ENCODE data around the gene CSF1. TPM values are rescaled to one million over a fixed set of nuclear protein-coding genes. Genes with fewer than 3 reads are reported as not detected.

CSF1 gene
- total and polyA plus RNA-seq, 2 of the 13 experiments (the other 11 are each of a cell fraction or from before 2014, with no cell fraction given) = 4.6 to 13.3 TPM

DNA sequence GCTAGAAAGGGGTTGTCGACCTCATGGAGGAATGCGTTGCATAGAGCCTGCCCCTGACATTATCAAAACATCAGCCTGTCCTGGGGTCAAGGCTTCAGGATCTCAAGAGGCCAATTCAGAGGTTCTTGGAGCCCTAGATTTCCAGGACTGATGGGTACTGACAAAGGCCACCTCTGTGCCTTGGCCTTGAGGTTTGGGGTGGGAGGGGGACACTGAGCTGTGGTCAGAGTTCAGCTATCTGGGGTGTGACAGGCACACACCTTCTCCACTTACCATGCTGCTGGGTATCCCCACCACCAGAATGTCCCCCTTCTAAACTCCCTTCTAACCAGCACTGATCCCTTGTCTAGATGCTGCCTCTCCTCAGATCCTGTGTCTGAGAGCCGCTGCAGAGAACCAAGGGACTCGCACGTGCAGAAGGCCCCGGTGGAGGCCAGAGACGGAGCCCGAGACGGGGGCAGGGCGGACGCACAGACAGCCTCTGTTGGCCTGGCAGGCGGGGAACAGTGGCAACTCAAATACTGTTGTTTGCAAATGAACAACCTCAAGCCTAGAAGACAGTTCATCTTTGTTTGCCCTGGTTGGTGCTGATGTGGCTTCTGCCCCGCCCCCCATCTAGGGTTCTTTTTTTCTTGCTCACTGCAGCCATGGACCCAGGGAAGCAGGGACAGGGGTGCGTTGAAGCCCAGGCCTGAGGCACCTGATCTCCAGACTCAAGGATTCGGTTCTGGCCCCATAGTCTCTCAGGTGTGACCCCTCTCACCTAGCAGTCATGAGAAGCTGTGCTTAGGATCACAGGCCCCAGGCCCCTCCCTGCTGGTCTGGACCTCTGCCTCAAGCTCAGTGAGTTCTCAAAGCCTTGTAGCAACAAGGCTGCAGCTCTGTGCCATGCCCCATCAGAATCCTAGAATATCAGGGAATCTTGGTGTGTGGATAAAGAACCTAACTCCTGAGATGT lies 28.1 kb upstream of the CSF1 start (continued):
- TF ChIP-seq ZNF839 (CRISPR knock-in tag; IDR thresholded peaks at IDR 0.05; ENCODE audit: borderline replicate concordance) = no peak
- TF ChIP-seq ZNF792 (CRISPR knock-in tag; IDR thresholded peaks at IDR 0.05) = peak; percentile 82
- TF ChIP-seq, protein P1, sequence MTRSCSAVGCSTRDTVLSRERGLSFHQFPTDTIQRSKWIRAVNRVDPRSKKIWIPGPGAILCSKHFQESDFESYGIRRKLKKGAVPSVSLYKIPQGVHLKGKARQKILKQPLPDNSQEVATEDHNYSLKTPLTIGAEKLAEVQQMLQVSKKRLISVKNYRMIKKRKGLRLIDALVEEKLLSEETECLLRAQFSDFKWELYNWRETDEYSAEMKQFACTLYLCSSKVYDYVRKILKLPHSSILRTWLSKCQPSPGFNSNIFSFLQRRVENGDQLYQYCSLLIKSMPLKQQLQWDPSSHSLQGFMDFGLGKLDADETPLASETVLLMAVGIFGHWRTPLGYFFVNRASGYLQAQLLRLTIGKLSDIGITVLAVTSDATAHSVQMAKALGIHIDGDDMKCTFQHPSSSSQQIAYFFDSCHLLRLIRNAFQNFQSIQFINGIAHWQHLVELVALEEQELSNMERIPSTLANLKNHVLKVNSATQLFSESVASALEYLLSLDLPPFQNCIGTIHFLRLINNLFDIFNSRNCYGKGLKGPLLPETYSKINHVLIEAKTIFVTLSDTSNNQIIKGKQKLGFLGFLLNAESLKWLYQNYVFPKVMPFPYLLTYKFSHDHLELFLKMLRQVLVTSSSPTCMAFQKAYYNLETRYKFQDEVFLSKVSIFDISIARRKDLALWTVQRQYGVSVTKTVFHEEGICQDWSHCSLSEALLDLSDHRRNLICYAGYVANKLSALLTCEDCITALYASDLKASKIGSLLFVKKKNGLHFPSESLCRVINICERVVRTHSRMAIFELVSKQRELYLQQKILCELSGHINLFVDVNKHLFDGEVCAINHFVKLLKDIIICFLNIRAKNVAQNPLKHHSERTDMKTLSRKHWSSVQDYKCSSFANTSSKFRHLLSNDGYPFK (CRISPR knock-in tag; IDR thresholded peaks at IDR 0.05; ENCODE audit: borderline replicate concordance) = no peak; the same call in 1 of the 2 replicates
- TF ChIP-seq FOXC1 (CRISPR knock-in tag; IDR thresholded peaks at IDR 0.05; ENCODE audit: borderline replicate concordance) = no peak
- no peak for TF ChIP-seq NFIC (IDR thresholded peaks at IDR 0.05; ENCODE audit: low read length)
- TF ChIP-seq, protein P2, sequence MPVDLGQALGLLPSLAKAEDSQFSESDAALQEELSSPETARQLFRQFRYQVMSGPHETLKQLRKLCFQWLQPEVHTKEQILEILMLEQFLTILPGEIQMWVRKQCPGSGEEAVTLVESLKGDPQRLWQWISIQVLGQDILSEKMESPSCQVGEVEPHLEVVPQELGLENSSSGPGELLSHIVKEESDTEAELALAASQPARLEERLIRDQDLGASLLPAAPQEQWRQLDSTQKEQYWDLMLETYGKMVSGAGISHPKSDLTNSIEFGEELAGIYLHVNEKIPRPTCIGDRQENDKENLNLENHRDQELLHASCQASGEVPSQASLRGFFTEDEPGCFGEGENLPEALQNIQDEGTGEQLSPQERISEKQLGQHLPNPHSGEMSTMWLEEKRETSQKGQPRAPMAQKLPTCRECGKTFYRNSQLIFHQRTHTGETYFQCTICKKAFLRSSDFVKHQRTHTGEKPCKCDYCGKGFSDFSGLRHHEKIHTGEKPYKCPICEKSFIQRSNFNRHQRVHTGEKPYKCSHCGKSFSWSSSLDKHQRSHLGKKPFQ (CRISPR knock-in tag; IDR thresholded peaks at IDR 0.05; ENCODE audit: insufficient replicate concordance) = no peak
- TF ChIP-seq, protein P3, sequence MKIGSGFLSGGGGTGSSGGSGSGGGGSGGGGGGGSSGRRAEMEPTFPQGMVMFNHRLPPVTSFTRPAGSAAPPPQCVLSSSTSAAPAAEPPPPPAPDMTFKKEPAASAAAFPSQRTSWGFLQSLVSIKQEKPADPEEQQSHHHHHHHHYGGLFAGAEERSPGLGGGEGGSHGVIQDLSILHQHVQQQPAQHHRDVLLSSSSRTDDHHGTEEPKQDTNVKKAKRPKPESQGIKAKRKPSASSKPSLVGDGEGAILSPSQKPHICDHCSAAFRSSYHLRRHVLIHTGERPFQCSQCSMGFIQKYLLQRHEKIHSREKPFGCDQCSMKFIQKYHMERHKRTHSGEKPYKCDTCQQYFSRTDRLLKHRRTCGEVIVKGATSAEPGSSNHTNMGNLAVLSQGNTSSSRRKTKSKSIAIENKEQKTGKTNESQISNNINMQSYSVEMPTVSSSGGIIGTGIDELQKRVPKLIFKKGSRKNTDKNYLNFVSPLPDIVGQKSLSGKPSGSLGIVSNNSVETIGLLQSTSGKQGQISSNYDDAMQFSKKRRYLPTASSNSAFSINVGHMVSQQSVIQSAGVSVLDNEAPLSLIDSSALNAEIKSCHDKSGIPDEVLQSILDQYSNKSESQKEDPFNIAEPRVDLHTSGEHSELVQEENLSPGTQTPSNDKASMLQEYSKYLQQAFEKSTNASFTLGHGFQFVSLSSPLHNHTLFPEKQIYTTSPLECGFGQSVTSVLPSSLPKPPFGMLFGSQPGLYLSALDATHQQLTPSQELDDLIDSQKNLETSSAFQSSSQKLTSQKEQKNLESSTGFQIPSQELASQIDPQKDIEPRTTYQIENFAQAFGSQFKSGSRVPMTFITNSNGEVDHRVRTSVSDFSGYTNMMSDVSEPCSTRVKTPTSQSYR (CRISPR knock-in tag; IDR thresholded peaks at IDR 0.05; ENCODE audit: borderline replicate concordance) = peak; percentile 91

Measured in HepG2 (cell line).